ENCODE measurements around the gene POLR2A. TPM values are rescaled to one million over a fixed set of nuclear protein-coding genes. Genes with fewer than 3 reads are reported as not detected.
A peak's percentile ranks its signal among the peaks of the same experiment; 100 is the strongest.

Gene POLR2A
- total and polyA plus RNA-seq, 2 of the 13 experiments (the other 11 are each of a cell fraction or from before 2014, with no cell fraction given), result 17.8 to 18.3 TPM

DNA sequence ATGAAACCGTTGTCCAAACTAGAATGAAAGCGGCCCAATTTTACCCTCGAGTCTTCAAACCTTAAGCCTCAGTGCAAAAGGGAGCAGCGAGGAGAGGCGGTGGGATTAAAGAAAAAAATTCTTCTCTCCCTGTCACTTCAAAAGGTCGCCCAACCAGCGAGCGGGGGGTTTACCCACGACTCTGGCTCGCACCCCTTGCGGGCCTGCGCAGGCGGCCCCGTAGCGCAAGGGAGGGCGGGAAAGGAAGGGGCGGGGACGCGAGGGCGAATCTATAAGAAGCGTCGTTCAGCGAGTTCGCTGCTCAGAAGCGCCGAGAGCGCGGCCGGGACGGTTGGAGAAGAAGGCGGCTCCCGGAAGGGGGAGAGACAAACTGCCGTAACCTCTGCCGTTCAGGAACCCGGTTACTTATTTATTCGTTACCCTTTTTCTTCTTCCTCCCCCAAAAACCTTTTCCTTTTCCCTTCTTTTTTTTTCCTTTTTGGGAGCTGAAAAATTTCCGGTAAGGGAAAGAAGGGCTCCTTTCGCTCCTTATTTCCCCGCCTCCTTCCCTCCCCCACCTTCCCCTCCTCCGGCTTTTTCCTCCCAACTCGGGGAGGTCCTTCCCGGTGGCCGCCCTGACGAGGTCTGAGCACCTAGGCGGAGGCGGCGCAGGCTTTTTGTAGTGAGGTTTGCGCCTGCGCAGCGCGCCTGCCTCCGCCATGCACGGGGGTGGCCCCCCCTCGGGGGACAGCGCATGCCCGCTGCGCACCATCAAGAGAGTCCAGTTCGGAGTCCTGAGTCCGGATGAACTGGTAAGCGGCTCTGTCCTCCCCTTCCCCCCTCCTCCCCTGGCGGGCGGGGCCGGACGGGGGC is at the start of gene POLR2A (continued):
- TF ChIP-seq ZNF256 (CRISPR knock-in tag; conservative IDR thresholded peaks at IDR 0.05), result peak; percentile 96
- TF ChIP-seq, protein P1, sequence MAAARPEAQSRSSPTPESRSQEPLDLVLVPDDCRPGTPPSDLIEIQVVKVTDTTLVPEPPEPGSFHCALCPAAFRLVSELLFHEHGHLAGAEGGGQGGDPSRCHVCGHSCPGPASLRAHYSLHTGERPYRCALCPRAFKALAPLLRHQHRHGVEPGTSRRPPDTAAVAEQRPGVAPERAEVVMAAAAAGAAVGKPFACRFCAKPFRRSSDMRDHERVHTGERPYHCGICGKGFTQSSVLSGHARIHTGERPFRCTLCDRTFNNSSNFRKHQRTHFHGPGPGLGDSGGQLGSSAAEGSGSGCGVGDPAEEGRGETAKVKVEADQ (CRISPR knock-in tag; IDR thresholded peaks at IDR 0.05; ENCODE audit: borderline replicate concordance), result no peak
- TF ChIP-seq PTBP1 (IDR thresholded peaks at IDR 0.05; ENCODE audit: low read depth, low read length, poor library complexity, severe bottlenecking), result peak; percentile 54
- TF ChIP-seq, protein P2, sequence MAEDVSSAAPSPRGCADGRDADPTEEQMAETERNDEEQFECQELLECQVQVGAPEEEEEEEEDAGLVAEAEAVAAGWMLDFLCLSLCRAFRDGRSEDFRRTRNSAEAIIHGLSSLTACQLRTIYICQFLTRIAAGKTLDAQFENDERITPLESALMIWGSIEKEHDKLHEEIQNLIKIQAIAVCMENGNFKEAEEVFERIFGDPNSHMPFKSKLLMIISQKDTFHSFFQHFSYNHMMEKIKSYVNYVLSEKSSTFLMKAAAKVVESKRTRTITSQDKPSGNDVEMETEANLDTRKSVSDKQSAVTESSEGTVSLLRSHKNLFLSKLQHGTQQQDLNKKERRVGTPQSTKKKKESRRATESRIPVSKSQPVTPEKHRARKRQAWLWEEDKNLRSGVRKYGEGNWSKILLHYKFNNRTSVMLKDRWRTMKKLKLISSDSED (CRISPR knock-in tag; IDR thresholded peaks at IDR 0.05), result no peak
- peak; percentile 48 for TF ChIP-seq ASH2L (IDR thresholded peaks at IDR 0.05; ENCODE audit: insufficient read length, low read depth, low read length)
- TF ChIP-seq ZFAT (CRISPR knock-in tag; conservative IDR thresholded peaks at IDR 0.05), result no peak
- TF ChIP-seq, protein P3, sequence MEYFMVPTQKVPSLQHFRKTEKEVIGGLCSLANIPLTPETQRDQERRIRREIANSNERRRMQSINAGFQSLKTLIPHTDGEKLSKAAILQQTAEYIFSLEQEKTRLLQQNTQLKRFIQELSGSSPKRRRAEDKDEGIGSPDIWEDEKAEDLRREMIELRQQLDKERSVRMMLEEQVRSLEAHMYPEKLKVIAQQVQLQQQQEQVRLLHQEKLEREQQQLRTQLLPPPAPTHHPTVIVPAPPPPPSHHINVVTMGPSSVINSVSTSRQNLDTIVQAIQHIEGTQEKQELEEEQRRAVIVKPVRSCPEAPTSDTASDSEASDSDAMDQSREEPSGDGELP (IDR thresholded peaks at IDR 0.05; ENCODE audit: borderline replicate concordance, low read depth), result peak; percentile 51; the same call in 1 of the 2 replicates
- peak; percentile 37 for TF ChIP-seq WIZ (CRISPR knock-in tag; IDR thresholded peaks at IDR 0.05)
- peak; percentile 90; the same call in 1 of the 2 replicates for TF ChIP-seq ZNF557 (CRISPR knock-in tag; IDR thresholded peaks at IDR 0.05)
- peak; percentile 30 for TF ChIP-seq CREB1 (IDR thresholded peaks at IDR 0.05)
- TF ChIP-seq CREB1 (CRISPR knock-in tag; IDR thresholded peaks at IDR 0.05), result no peak; the same call in 1 of the 2 replicates
- TF ChIP-seq SAP130 (CRISPR knock-in tag; IDR thresholded peaks at IDR 0.05; ENCODE audit: low read depth), result peak; percentile 88
- peak; percentile 49; the same call in 1 of the 2 replicates for TF ChIP-seq ZBTB38 (CRISPR knock-in tag; IDR thresholded peaks at IDR 0.05)
- TF ChIP-seq SMARCC2 (IDR thresholded peaks at IDR 0.05), result no peak
- TF ChIP-seq IKZF4 (CRISPR knock-in tag; IDR thresholded peaks at IDR 0.05; ENCODE audit: borderline replicate concordance, low read depth, not compliant biosample characterization), result no peak
- TF ChIP-seq HOXA9 (CRISPR knock-in tag; IDR thresholded peaks at IDR 0.05; ENCODE audit: borderline replicate concordance), result peak; percentile 58; the same call in 1 of the 2 replicates
- TF ChIP-seq FOXA3 (CRISPR knock-in tag; IDR thresholded peaks at IDR 0.05), result peak; percentile 52
- no peak for TF ChIP-seq ZNF274 (CRISPR knock-in tag; IDR thresholded peaks at IDR 0.05)
- peak; percentile 92 for TF ChIP-seq ZNF331 (CRISPR knock-in tag; IDR thresholded peaks at IDR 0.05)
- peak; percentile 29; the same call in 1 of the 2 replicates for TF ChIP-seq ZMYM3 (CRISPR knock-in tag; IDR thresholded peaks at IDR 0.05)
- TF ChIP-seq ZNF333 (CRISPR knock-in tag; IDR thresholded peaks at IDR 0.05; ENCODE audit: borderline replicate concordance), result no peak; the same call in 1 of the 2 replicates
- TF ChIP-seq HNF4A (CRISPR knock-in tag; IDR thresholded peaks at IDR 0.05), result peak; percentile 86
- peak; percentile 89 for TF ChIP-seq ZNF543 (CRISPR knock-in tag; IDR thresholded peaks at IDR 0.05)
- TF ChIP-seq ESRRA (CRISPR knock-in tag; IDR thresholded peaks at IDR 0.05; ENCODE audit: low read depth), result no peak; the same call in 1 of the 2 replicates
- TF ChIP-seq, protein P4, sequence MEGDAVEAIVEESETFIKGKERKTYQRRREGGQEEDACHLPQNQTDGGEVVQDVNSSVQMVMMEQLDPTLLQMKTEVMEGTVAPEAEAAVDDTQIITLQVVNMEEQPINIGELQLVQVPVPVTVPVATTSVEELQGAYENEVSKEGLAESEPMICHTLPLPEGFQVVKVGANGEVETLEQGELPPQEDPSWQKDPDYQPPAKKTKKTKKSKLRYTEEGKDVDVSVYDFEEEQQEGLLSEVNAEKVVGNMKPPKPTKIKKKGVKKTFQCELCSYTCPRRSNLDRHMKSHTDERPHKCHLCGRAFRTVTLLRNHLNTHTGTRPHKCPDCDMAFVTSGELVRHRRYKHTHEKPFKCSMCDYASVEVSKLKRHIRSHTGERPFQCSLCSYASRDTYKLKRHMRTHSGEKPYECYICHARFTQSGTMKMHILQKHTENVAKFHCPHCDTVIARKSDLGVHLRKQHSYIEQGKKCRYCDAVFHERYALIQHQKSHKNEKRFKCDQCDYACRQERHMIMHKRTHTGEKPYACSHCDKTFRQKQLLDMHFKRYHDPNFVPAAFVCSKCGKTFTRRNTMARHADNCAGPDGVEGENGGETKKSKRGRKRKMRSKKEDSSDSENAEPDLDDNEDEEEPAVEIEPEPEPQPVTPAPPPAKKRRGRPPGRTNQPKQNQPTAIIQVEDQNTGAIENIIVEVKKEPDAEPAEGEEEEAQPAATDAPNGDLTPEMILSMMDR (CRISPR knock-in tag; IDR thresholded peaks at IDR 0.05), result no peak
- 0 out of 2 replicates have a peak, but pooled peaks have one; percentile 14 for TF ChIP-seq CEBPG (CRISPR knock-in tag; IDR thresholded peaks at IDR 0.05)

Data from HepG2 (cell line).